HG02938 (cell line): ENCODE data around the gene KLF7.

Experiments
- ATAC-seq: cut with Tn5 transposase; IDR thresholded peaks from one replicate; pipeline ENCODE4 v1.9.1; 2021; ENCODE audit warnings: mild to moderate bottlenecking, moderate library complexity; ENCODE audit not compliant: unreplicated experiment

The KLF7 gene

GRCh38 chr2:207167099-207167923 lies 1.6 kb upstream of the KLF7 start:
- peak; percentile 1 for ATAC-seq

- ATAC-seq = peak; percentile 42
These were observed 776 bp upstream of the KLF7 start for GRCh38 chr2:207166349-207167098.

- ATAC-seq = peak; percentile 94
These were observed 246 bp upstream of the KLF7 start for GRCh38 chr2:207166039-207166348.

- ATAC-seq = no peak
These were observed 1.5 kb downstream of the KLF7 start for GRCh38 chr2:207164006-207164831.

GRCh38 chr2:207163756-207164005 lies 2.1 kb downstream of the KLF7 start:
- no peak for ATAC-seq

GRCh38 chr2:207163053-207163755 lies 2.5 kb downstream of the KLF7 start:
- no peak for ATAC-seq

- ATAC-seq = no peak
These were observed 3.4 kb downstream of the KLF7 start for GRCh38 chr2:207162316-207162715.

GRCh38 chr2:207161247-207162123 lies 4.3 kb downstream of the KLF7 start:
- ATAC-seq = no peak

GRCh38 chr2:207160115-207160514 lies 5.6 kb downstream of the KLF7 start:
- ATAC-seq = no peak

GRCh38 chr2:207159002-207159401 lies 6.7 kb downstream of the KLF7 start:
- ATAC-seq = no peak

- ATAC-seq = no peak
These were observed 8.0 kb downstream of the KLF7 start for GRCh38 chr2:207157731-207158130.

- no peak for ATAC-seq
These were observed 8.6 kb downstream of the KLF7 start for GRCh38 chr2:207157162-207157481.

GRCh38 chr2:207156451-207157161 lies 9.1 kb downstream of the KLF7 start:
- peak; percentile 81 for ATAC-seq

- ATAC-seq = no peak
These were observed 10.0 kb downstream of the KLF7 start for GRCh38 chr2:207155516-207156444.

- ATAC-seq = no peak
These were observed 10.9 kb downstream of the KLF7 start for GRCh38 chr2:207154556-207155510.

GRCh38 chr2:207153266-207153975 lies 12.3 kb downstream of the KLF7 start:
- no peak for ATAC-seq

- ATAC-seq = no peak
These were observed 14.7 kb downstream of the KLF7 start for GRCh38 chr2:207151048-207151447.
